ENCODE data around the gene SENP8.

GRCh38 chr15:72178976-72179585 is 60.9 kb downstream of the SENP8 start:
- TF ChIP-seq, protein P1, sequence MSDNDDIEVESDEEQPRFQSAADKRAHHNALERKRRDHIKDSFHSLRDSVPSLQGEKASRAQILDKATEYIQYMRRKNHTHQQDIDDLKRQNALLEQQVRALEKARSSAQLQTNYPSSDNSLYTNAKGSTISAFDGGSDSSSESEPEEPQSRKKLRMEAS (IDR thresholded peaks at IDR 0.05), result no peak
- TF ChIP-seq EP300 (IDR thresholded peaks at IDR 0.05; ENCODE audit: borderline replicate concordance), result no peak
- TF ChIP-seq CEBPB (IDR thresholded peaks at IDR 0.05), result no peak
- no peak for TF ChIP-seq YY1 (IDR thresholded peaks at IDR 0.05; ENCODE audit: low read depth)
- no peak for TF ChIP-seq TCF12 (IDR thresholded peaks at IDR 0.05; ENCODE audit: low read depth)
- TF ChIP-seq, protein P2, sequence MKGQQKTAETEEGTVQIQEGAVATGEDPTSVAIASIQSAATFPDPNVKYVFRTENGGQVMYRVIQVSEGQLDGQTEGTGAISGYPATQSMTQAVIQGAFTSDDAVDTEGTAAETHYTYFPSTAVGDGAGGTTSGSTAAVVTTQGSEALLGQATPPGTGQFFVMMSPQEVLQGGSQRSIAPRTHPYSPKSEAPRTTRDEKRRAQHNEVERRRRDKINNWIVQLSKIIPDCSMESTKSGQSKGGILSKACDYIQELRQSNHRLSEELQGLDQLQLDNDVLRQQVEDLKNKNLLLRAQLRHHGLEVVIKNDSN (IDR thresholded peaks at IDR 0.05), result no peak
- no peak for TF ChIP-seq EGR1 (IDR thresholded peaks at IDR 0.05)
- TF ChIP-seq TAF1 (IDR thresholded peaks at IDR 0.05; ENCODE audit: low read depth), result no peak
- no peak for TF ChIP-seq RAD21 (IDR thresholded peaks at IDR 0.05; ENCODE audit: low read depth)
- TF ChIP-seq ZBTB7A (IDR thresholded peaks at IDR 0.05; ENCODE audit: low read depth), result no peak
- no peak for TF ChIP-seq NFIC (IDR thresholded peaks at IDR 0.05)
- no peak for TF ChIP-seq CREB1 (IDR thresholded peaks at IDR 0.05; ENCODE audit: low read depth)
- no peak for TF ChIP-seq TEAD4 (IDR thresholded peaks at IDR 0.05)
- no peak for TF ChIP-seq REST (IDR thresholded peaks at IDR 0.05; ENCODE audit: low read depth)

Measured in Ishikawa (cell line).